ENCODE results near the gene ZCCHC3.
"Not testable (repeated sequence)": the region's sequence is repeated elsewhere in the genome, so short reads cannot be mapped to it uniquely, and the experiment has no call there.

Gene ZCCHC3

DNA sequence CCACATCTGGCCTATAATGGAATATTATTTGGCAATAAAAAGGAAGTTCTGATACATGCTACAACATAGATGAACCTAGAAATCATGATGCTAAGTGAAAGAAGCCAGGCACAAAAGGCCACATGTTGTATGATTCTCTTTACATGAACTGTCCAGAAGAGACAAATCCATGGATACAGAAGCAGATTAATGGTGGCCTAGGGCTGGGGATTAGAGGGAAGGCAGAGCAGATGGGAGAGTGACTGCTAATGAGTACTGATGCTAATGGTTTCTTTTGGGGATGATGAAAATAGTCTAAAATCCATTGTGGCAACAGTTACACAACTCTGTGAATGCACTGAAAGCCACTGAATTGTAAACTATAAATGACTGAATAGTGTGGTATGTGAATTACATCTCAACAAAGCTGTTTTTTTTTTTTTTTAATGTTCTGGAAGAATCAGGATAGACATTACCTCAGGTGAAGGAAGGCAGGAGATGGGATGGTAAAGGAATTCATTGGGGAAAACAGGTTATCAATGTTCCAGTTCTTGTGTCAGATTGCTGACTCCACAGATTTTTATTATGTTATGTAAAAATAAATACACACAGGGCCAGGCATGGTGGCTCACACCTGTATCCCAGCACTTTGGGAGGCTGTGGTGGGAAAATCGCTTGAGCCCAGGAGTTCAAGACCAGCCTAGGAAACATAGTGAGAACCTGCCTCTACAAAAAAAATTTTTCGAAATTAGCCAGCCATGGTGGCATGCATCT lies 19.1 kb downstream of the ZCCHC3 start:
- no peak for DNase-seq

DNA sequence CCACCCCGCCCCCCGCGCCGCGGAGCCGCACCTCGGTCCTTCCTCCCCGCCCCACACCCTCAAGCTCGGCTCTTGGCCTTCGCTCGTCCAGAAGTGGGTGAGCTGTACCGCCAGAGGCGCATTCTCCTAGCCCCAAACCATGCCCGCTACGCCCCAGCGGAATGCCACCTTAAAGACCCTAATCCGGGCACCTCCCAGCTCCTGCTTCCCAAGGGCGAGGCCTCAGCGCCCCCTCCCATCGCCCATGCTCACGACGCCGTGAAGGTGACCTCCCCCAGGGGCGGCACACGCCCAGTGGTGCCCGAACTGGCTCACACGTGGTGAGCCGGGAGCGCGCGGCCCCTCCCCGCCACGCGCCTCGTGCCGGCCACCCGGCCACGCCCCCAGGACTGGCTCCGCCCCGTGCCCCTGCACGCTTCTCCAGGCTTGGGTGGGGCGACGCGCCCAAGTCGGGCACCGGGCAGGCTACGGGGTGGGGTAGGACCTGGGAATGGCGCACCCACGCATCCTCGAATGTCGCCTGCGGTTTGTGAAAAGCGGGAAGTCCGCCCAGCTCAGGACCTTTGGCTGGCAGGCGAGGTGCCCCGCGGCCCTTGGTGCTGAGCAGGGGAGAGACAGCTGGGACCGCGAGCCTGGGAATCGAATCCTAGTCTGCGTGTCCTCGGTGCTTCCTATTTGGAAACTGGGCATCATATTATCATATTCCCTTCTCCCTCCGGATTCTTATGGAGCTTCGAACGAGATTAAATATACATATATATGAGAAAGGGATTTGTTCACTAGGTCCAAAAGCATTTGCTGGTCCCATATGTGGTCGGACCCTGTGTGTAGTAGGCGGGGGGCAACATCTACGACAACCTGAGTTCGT lies 27.0 kb downstream of the ZCCHC3 start:
- DNase-seq = peak; percentile 71

DNA sequence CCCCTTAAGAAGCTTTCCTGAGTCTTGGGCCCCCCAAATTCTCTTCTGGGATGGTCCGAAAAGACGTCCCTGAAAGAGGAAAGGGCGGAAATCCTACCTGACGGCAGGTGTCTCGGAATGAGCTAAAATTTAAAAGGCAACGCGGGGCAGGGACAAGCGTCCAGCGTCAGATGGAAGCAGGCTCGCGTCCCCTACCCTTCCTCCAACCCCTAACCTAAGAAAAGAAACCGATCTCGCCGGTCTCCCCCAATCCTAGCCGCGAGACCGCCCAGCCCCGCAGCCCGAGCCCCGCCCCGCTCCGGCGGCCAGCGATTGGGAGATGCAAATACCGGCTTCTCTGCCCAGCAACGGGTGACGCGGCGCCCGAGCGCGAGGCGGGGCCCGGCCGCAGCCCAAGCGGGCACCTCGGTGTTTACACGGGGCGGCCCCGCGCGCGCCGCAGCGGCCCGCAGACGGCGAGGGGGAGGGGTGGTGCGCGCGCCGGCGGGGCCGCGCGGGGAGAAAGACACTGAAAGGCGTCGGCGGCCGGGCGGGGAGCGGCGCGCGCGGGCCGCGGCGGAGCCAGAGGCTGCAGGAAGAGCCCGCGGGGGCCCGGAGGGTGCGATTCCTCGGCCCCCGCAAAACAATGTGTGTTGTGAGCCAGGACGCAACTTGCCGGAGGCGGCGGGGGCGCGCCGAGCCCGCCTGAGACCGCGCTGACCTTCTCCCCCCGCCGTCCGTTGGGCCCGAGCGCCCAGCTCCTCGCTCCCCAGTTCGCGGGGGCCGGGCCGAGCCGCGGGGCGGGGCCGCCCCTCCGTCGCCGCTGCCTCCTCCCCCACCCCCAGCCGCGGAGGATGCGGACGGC lies 27.9 kb downstream of the ZCCHC3 start, which contains the start of gene SOX12:
Gene SOX12 (plus strand): TSS at position 508 of the 844 bp plus-strand sequence. CDS start 373 bp downstream, outside the sequence.
- peak; percentile 83 for DNase-seq

DNA sequence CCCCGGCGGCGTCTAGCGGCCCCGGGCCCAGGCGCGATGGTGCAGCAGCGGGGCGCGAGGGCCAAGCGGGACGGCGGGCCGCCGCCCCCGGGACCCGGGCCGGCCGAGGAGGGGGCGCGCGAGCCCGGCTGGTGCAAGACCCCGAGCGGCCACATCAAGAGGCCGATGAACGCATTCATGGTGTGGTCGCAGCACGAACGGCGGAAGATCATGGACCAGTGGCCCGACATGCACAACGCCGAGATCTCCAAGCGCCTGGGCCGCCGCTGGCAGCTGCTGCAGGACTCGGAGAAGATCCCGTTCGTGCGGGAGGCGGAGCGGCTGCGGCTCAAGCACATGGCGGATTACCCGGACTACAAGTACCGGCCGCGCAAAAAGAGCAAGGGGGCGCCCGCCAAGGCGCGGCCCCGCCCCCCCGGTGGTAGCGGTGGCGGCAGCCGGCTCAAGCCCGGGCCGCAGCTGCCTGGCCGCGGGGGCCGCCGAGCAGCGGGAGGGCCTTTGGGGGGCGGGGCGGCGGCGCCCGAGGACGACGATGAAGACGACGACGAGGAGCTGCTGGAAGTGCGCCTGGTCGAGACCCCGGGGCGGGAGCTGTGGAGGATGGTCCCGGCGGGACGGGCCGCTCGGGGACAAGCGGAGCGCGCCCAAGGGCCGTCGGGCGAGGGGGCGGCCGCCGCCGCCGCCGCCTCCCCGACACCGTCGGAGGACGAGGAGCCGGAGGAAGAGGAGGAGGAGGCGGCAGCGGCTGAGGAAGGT lies 28.7 kb downstream of the ZCCHC3 start:
- peak; percentile 22 for DNase-seq

DNA sequence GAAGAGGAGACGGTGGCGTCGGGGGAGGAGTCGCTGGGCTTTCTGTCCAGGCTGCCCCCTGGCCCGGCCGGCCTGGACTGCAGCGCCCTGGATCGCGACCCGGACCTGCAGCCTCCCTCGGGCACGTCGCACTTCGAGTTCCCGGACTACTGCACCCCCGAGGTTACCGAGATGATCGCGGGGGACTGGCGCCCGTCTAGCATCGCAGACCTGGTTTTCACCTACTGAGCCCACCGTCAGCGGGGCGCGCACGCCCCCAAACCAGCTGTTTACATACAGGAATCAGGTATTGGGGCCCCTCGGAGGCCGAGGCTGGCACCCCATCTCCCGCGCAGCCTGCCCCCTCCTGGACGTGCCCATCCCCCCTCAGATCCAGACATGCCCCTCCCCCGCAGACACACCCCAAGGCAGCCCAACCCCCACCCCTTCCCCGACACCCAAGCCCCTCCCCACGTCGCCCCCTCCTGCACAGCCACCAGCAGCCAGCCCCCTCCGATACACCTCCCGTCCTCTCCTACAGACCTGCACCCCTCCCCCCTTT lies 29.3 kb downstream of the ZCCHC3 start:
- peak; percentile 12 for DNase-seq

DNA sequence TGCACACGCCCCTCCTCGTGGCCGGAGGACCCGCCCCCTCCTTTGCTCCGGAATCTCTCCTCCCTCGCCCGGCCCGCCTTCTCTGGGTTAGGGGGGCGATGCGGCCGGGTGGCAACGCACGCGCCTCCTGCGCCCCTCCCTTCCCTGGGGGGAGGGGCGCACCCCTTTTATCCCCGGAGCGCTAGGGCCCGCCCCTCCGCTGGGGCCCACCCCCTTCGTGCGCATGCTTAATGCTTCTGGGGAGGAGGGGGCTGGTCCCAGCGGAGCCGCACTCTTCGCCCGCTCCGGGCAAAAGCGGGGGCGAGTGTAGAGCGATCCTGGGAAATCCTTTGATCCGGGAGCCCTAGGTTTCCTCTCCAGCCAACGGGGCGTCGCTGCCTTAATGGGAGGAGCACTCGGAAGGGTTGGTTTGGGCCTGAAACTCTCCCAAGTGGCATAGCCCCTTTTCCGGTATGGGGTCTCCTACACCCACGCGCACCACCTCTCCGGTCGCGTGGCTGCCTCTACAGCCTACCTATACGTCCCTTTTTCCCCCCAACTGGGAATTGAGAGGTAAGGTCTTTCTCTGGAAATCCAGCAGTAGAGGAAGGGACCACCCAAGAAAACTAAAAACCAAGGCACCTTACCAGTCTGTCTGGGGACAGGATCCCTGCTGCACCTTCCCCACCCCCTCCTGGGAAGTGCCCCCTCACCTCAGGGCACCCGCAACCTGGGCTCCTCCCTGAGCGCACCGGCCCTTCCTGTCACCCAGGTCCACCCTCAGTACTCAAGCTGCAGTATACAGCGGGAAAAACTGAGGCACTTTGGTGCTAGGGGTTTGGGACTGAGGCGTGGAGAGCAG lies 30.0 kb downstream of the ZCCHC3 start:
- peak; percentile 70 for DNase-seq

DNA sequence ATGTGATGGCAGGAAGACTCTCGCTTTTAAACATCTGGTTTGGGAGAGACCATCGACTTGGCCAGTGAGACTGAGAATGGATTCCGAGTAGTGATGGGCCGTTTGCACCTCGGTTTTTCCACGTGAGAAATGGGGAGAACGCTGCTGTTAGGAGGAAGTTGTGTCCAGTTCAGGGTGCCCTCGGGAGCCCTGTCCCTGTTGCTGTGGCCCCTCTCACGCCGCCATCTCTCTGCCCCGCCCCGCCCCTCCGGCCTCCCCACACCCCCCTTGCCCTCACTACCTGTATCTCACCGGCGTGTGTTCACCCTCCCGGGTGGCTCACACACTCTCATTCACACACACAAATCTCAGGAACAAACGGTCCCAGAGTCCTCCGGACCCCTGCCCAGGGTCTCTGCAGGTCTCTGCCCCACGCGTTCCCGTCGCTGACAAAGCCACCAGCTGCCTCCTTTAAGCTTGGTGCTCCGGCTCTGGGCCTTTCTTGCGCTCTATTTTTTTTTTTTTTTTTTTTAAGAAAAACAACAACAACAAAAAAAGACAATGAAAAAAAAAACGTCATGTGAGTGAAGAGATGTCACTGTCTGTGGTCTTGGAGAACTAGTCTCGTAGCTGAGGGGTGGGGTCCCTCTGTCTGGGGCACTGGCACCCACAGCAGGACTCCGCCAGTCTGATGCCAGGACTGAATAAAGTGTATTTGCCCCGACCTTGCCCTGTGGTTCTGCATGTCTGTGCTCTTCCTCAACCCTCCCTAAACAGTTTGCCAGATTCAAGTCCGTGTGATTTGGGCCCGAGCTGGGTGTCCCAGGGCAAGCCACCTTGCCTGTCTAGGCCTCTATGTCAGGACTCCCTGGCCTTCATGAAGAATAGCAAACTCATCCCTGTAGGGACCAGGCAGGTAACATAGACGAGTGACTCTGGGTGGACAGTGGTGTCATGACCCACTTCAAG lies 30.9 kb downstream of the ZCCHC3 start:
- DNase-seq = no peak

DNA sequence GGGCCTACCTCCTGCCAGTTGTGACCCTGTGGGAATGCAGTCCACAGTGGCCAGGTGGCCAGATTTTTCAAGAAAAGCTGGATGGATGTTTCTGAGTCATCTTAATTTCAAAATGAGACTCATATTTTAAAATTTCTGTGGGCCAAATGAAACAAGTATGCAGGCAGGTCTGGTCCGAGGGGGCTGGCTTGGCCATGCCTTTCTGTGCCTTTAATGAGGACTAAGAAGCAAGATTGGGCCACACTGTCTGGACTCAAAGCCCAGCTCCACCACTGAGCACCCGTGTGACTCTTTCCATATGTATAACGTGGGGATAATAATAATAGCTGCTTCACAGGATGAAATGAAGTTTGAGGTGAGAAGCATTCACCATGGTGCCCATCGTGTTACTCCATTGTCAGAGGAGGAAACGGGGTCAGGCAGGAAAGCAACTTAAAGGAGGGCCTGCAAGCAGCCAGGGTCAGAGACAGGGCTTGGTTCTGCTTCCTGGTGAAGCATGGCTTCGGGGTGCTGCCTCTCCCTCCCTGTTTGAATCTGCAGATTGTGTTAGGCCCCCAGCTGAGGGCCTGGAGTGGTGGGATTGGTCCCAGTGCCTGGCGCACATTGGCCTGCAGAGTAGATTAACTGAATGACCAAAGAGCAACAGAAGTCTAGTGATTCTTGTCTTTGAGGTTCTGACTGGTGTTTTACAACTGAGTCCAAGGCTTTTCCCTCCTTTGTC lies 31.8 kb downstream of the ZCCHC3 start:
- DNase-seq = no peak

DNA sequence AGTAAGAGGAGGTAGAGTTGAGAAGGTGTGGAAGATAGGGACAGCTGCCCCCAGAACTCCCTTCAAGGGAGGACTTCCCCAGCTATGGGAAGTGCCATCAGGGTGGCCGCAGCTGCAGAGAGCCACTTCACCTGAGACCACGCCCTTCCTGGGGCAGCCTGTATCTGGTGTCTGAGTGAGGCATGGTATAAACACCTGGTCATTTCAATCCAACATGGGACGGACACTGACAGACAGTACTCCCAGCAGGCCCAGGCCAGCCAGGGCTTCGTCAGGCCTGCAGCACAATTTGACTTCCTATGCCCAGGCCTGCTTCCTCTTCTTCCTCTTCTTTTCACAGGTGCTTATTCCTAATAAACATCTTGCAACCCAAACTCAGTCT lies 32.5 kb downstream of the ZCCHC3 start:
- DNase-seq = no peak

DNA sequence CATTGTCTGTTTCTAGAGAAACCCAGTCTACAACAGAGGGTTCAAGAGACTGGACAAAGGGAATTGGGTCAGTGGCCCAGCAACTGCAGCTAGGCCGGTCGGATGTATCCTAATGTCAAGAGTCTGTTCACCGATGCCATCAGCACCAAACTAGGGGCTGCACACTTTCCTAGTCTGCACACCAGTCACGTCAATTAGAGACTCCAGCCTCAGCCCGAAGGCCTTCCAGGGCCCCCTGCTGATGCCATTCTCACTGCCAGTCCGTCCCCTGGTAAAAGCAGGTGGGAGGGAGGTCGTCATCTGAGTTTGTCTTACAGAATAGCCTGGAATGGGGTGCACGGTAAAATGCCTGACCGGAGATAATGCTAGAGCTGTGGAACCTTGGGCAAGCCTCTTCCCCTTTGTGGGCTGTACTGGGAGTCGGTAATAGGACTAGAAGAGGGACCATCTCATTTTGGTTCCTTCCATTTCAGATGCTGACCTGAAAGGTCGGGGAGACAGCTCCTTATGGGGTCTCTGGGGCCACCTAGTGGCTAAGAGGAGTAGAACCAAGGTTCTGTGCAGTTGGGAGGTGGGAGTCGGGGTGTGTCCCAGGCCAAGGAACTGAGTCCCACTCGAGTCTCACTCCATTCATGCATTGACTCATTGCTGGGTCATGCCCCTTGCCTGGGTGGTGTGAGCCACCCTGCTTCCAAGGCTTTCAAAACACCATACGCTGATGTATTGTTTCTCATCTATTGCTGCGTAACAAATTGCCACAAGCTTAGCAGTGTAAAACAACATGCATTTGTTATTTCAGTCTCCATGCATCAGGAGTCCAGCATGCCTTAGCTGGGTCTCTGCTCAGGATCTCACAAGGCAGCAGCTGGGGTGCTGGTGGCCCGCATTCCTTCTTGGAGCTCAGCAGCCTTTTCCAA lies 33.1 kb downstream of the ZCCHC3 start:
- peak; percentile 48 for DNase-seq

DNA sequence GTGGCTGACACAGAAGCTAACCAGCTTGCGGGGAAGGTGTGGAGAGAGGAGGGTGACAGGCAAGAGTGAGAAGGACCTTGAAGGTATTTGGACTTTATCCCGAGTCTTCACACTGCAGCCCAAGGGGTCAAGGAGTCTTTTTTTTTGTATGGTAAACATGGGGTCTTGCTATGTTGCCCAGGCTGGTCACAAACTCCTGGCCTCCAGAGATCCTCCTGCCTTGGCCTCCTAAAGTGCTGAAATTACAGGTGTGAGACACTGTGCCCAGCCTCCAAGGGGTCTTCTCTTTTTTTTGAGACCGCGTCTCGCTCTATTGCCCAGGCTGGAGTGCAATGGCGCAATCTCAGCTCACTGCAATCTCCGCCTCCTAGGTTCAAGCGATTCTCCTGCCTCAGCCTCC lies 37.2 kb downstream of the ZCCHC3 start:
- DNase-seq = no peak

DNA sequence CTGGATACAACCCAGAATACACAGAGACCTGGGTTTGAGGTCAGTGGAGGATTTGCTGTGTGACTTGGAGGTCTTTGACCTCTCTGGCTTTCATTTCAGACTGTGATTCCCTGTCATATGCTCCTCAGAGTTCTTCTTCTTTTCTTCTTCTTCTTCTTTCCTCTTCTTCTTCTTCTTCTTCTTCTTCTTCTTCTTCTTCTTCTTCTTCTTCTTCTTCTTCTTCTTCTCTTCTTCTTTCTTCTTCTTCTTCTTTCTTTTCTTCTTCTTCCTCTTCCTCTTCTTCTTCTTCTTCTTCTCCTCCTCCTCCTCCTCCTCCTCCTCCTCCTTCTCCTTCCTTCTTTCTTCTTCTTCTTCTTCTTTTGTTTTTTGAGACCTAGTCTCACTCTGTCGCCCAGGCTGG lies 38.7 kb downstream of the ZCCHC3 start:
- not testable (repeated sequence) for DNase-seq

DNA sequence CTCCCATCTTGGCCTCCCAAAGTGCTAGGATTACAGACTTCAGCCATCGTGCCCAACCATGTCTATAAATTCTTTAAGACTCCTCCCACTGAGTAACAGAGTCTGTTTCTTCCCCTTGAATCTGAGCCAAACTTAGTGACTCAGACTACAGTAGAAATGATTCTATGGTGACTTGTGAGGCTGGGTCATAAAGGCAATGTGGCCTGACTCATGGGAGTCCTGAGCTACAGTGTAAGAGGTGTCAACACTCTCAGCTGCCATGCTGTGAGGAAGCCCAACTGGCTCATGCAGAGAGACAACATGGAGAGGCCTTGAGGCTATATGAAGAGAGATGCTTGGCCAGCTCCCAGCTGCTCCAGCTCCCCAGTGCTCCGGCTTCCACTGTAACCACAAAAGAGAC lies 44.3 kb downstream of the ZCCHC3 start:
- no peak for DNase-seq

DNA sequence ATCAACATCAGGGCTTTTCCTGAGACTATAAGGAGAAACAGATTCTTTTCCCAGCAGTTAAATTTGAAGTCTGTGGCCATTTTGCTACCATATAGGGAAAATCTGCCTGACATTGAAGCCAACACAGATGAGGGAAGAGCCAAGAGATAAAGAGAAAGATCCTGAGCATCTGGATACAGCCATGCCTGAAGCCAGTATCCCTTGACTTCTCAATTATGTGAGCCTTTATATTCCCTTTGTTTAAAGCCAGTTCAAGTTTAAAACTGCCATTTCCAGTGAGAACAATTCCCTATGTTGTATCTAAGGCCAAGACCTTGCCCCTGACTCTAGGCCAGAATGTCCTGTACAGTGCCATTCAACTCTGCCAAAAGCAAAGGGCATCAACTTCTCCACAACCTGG lies 45.7 kb downstream of the ZCCHC3 start:
- no peak for DNase-seq

DNA sequence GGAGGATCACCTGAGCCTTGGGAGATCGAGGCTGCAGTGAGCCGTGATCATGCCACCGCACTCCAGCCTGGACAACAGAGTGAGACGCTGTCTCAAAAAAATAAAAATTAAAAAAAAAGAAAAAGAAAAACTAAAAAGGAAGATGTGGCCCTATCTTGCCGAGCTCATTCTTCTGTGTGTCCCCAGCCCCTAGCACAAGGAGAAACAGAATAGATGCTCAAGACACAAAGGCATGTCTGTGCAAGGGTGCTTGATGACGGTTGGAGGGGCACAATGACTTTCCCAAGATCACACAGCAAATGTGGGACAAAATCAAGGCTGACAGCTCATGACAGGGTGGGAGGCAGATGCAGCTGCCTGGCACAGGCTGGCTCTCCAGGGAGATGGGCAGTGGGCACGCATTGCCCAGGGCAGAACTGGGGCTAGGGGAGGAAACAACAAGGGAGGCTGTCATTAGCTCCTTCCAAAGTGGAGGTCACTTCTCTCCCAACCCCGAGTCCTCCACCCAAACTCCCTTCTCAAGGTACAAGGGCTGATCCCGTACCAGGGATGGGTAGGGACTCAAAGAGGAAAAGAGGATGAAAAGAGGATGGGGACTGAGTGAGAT lies 48.8 kb downstream of the ZCCHC3 start:
- DNase-seq = no peak

DNA sequence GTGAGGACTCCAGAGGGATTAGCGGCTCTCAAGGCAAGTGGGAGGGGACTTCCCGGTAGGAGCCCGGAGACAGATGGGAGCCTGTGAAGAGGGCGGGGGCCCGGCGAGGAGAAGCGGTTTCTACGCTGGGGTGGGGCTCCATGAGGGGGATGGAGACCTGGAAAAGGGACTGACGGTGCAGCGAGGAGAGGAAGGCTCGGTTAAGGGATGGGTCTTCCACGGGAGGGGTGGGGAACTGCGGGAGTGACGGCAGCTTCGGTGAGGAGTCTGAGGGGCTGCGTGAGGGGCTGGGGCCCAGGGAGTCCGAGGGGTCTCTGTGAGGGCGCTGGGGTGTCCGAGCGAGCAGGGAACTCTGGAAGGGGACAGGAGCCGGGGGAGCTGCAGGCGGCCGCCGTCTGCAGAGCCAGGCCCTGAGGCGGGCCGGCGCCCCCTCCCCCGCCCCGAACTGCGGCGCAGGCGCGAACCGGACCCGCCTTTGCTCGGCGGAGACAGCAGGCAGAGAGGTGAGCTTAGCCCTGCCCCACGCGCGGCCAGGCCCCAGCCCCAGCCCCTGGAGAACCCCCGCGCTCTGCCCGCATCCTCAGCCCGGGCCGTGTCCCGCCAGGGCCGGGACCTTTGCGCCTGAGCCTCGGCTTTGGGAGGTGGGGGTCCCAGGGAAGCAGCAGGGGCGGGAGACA lies 49.4 kb downstream of the ZCCHC3 start, which contains the start of gene NRSN2:
Gene NRSN2 (plus strand): TSS at position 472 of the 677 bp plus-strand sequence. CDS start 2,533 bp downstream, outside the sequence.
- peak; percentile 42 for DNase-seq

DNA sequence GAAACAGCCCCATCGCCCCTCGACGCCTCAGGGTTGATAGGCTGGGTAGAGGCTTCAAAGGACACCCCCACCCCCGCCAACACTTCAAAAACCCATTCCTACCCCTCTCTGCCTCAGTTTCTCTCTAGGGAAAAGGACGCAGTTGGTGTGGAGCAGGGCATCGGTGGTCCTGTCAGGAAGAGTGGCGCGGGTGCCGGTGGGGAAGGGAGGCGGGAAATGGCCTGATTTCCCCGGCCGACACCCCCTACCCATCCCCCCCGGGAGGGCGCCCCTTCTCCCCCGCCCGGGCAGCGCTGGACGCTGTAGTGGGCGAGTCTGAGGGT lies 49.9 kb downstream of the ZCCHC3 start:
- no peak for DNase-seq

Measured in DMS79 treated with DMSO at 0.1 percent for 48 hours (cell line).